ENCODE measurements around the gene CSH1. TPM values are rescaled to one million over a fixed set of nuclear protein-coding genes. Genes with fewer than 3 reads are reported as not detected.

The CSH1 gene
- total and polyA plus RNA-seq, 4 donors = not detected

GRCh38 chr17:63847525-63848249 lies 48.7 kb downstream of the CSH1 start:
- Histone ChIP-seq H3K36me3 (ENCODE audit: control insufficient read depth in 4 of 4, insufficient read depth in 3 of 4, low read depth in 1 of 4, low read length in 3 of 4) (no peaks in the 10 kb centered on the region), H3K9ac (ENCODE audit: low read depth in 1 of 2, low read length in 2 of 2) (no peak overlapping the region), H3K9me3 (ENCODE audit: control insufficient read depth in 4 of 4, low read length in 3 of 4) (no peaks in the 10 kb centered on the region), H3K27me3 (ENCODE audit: control insufficient read depth in 4 of 4, insufficient read depth in 4 of 4, low read length in 3 of 4) (no peaks in the 10 kb centered on the region), H3K27ac (ENCODE audit: low read depth in 1 of 2, low read length in 2 of 2) (no peak overlapping the region), H3K4me1 (ENCODE audit: control insufficient read depth in 4 of 4, insufficient read depth in 4 of 4, low read length in 3 of 4) (peaks cover 0 to 10% (median 2%) of the 10 kb centered on the region in 4 donors), H3K4me3 (ENCODE audit: low read depth in 1 of 3, low read length in 3 of 3) (no peak overlapping the region)
- 67% methylated on average over 3 of the region's 3 CpGs for WGBS
- TF ChIP-seq RXRA (IDR thresholded peaks at IDR 0.05) (no peak), EGR1 (IDR thresholded peaks at IDR 0.05; ENCODE audit: low read depth in 2 of 2) (no peak), HNF4G (IDR thresholded peaks at IDR 0.05) (no peak), HNF4A (conservative IDR thresholded peaks at IDR 0.05) (no peak), SP1 (IDR thresholded peaks at IDR 0.05) (no peak), YY1 (IDR thresholded peaks at IDR 0.05) (no peak)
- DNase-seq (ENCODE audit: low spot score) = no peak

GRCh38 chr17:63845509-63845908 lies 50.9 kb downstream of the CSH1 start:
- Histone ChIP-seq H3K4me3 (ENCODE audit: low read depth in 1 of 3, low read length in 3 of 3) (no peak overlapping the region), H3K9me3 (ENCODE audit: control insufficient read depth in 4 of 4, low read length in 3 of 4) (no peaks in the 10 kb centered on the region), H3K27me3 (ENCODE audit: control insufficient read depth in 4 of 4, insufficient read depth in 4 of 4, low read length in 3 of 4) (no peaks in the 10 kb centered on the region), H3K36me3 (ENCODE audit: control insufficient read depth in 4 of 4, insufficient read depth in 3 of 4, low read depth in 1 of 4, low read length in 3 of 4) (no peaks in the 10 kb centered on the region), H3K9ac (ENCODE audit: low read depth in 1 of 2, low read length in 2 of 2) (no peak overlapping the region), H3K4me1 (ENCODE audit: control insufficient read depth in 4 of 4, insufficient read depth in 4 of 4, low read length in 3 of 4) (peaks cover 6 to 23% (median 16%) of the 10 kb centered on the region in 4 donors), H3K27ac (ENCODE audit: low read depth in 1 of 2, low read length in 2 of 2) (no peak overlapping the region)
- 1% methylated on average over 1 of the region's 1 CpG for WGBS
- no peak for DNase-seq (ENCODE audit: low spot score)
- no peak for TF ChIP-seq FOXA1 (IDR thresholded peaks at IDR 0.05)
- TF ChIP-seq YY1 (IDR thresholded peaks at IDR 0.05) = no peak
- TF ChIP-seq TAF1 (conservative IDR thresholded peaks at IDR 0.05) = no peak
- no peak for TF ChIP-seq MAX (IDR thresholded peaks at IDR 0.05)
- TF ChIP-seq RXRA (IDR thresholded peaks at IDR 0.05) = no peak
- TF ChIP-seq NR2F2 (IDR thresholded peaks at IDR 0.05) = no peak
- no peak for TF ChIP-seq FOXA2 (IDR thresholded peaks at IDR 0.05)
- TF ChIP-seq CTCF (IDR thresholded peaks at IDR 0.05; ENCODE audit: low read depth, low read length, missing input control) = no peak
- no peak for TF ChIP-seq ZBTB33 (IDR thresholded peaks at IDR 0.05)

Small RNA genes lying within 50 kb of the gene (small RNA-seq; reads per million reads assigned to genes)
- gene AC040958.1 (not detected), gene AC127029.1 (not detected), gene GH1 (not detected)

Other genes with a start within 250 kb of the CSH1 start
- gene LIMD2, start 196.4 kb downstream of the CSH1 start, total RNA-seq = 10 to 100 TPM in 1 of 2 donors, 1 to 10 TPM in 1; 6.2 to 24.2 TPM
- gene LIMD2, start 196.4 kb downstream of the CSH1 start, polyA plus RNA-seq = 1 to 10 TPM; 5.9 to 9.6 TPM
- gene STRADA, start 154.8 kb downstream of the CSH1 start, total RNA-seq = 10 to 100 TPM in 1 of 2 donors, 1 to 10 TPM in 1; 7.8 to 17.9 TPM
- 1 to 10 TPM; 7.7 to 8.6 TPM for gene STRADA, start 154.8 kb downstream of the CSH1 start, polyA plus RNA-seq
- gene CCDC47, start 123.0 kb downstream of the CSH1 start, total RNA-seq = 10 to 100 TPM; 67.7 to 87.2 TPM
- gene CCDC47, start 123.0 kb downstream of the CSH1 start, polyA plus RNA-seq = 10 to 100 TPM; 33.0 to 57.8 TPM
- 10 to 100 TPM; 39.7 to 64.2 TPM for gene DDX42, start 122.4 kb downstream of the CSH1 start, total RNA-seq
- 10 to 100 TPM; 15.0 to 20.1 TPM for gene DDX42, start 122.4 kb downstream of the CSH1 start, polyA plus RNA-seq
- gene PSMC5, start 69.1 kb downstream of the CSH1 start, total RNA-seq = 10 to 100 TPM; 51.0 to 57.1 TPM
- 10 to 100 TPM; 87.3 to 87.4 TPM for gene PSMC5, start 69.1 kb downstream of the CSH1 start, polyA plus RNA-seq
- gene FTSJ3, start 68.9 kb downstream of the CSH1 start, total RNA-seq = 10 to 100 TPM; 20.2 to 31.1 TPM
- 10 to 100 TPM; 10.5 to 18.2 TPM for gene FTSJ3, start 68.9 kb downstream of the CSH1 start, polyA plus RNA-seq
- gene SMARCD2, start 53.9 kb downstream of the CSH1 start, total RNA-seq = 10 to 100 TPM; 36.3 to 67.9 TPM
- 10 to 100 TPM; 14.5 to 42.5 TPM for gene SMARCD2, start 53.9 kb downstream of the CSH1 start, polyA plus RNA-seq
- gene CSH2, start 22.9 kb downstream of the CSH1 start, total RNA-seq = not detected
- not detected for gene CSH2, start 22.9 kb downstream of the CSH1 start, polyA plus RNA-seq
- not detected for gene GH2, start 14.6 kb downstream of the CSH1 start, total RNA-seq
- gene GH2, start 14.6 kb downstream of the CSH1 start, polyA plus RNA-seq = not detected
- gene CSHL1, start 14.7 kb upstream of the CSH1 start, total RNA-seq = not detected
- gene CSHL1, start 14.7 kb upstream of the CSH1 start, polyA plus RNA-seq = not detected
- not detected for gene GH1, start 22.3 kb upstream of the CSH1 start, total RNA-seq
- gene GH1, start 22.3 kb upstream of the CSH1 start, polyA plus RNA-seq = not detected
- 1 to 10 TPM; 1.3 to 6.5 TPM for gene CD79B, start 35.8 kb upstream of the CSH1 start, total RNA-seq
- gene CD79B, start 35.8 kb upstream of the CSH1 start, polyA plus RNA-seq = 1 to 10 TPM; 3.4 to 3.6 TPM
- 1 to 10 TPM in 1 of 2 donors, under 1 TPM in 1; 0.70 to 1.3 TPM for gene SCN4A, start 76.3 kb upstream of the CSH1 start, total RNA-seq
- under 1 TPM; 0.04 to 0.15 TPM for gene SCN4A, start 76.3 kb upstream of the CSH1 start, polyA plus RNA-seq
- under 1 TPM in 1 of 2 donors, not detected in 1; 0.14 TPM for gene PRR29, start 101.8 kb upstream of the CSH1 start, total RNA-seq
- under 1 TPM; 0.02 to 0.35 TPM for gene PRR29, start 101.8 kb upstream of the CSH1 start, polyA plus RNA-seq
- gene ICAM2, start 124.1 kb upstream of the CSH1 start, total RNA-seq = 10 to 100 TPM; 10.1 to 17.5 TPM
- 10 to 100 TPM in 1 of 2 donors, 1 to 10 TPM in 1; 9.6 to 14.7 TPM for gene ICAM2, start 124.1 kb upstream of the CSH1 start, polyA plus RNA-seq
- gene ERN1, start 233.6 kb upstream of the CSH1 start, total RNA-seq = 10 to 100 TPM in 1 of 2 donors, 1 to 10 TPM in 1; 7.5 to 35.1 TPM
- 10 to 100 TPM in 1 of 2 donors, 1 to 10 TPM in 1; 6.3 to 22.3 TPM for gene ERN1, start 233.6 kb upstream of the CSH1 start, polyA plus RNA-seq

Measured in liver (tissue), 10 donors.